DMS53 (cell line): Measurements from ENCODE around the gene FAM222B.

ENCODE experiments used
- DNase-seq: peaks from one replicate; lab custom pipeline; 2025; lab: John Stamatoyannopoulos, UW

The FAM222B gene

GRCh38 chr17:28774206-28774605 is 68.4 kb downstream of the FAM222B start:
- DNase-seq = no peak

- no peak for DNase-seq
Observed at GRCh38 chr17:28773736-28774135, 68.9 kb downstream of the FAM222B start.

- no peak for DNase-seq
Observed at GRCh38 chr17:28765038-28765437, 77.6 kb downstream of the FAM222B start.

- peak; percentile 80 for DNase-seq
Observed at GRCh38 chr17:28763804-28764266, 78.8 kb downstream of the FAM222B start.

- no peak for DNase-seq
Observed at GRCh38 chr17:28763137-28763799, 79.3 kb downstream of the FAM222B start.

- peak; percentile 48 for DNase-seq
Observed at GRCh38 chr17:28760601-28761562, 81.7 kb downstream of the FAM222B start.

GRCh38 chr17:28759256-28759865 is 83.2 kb downstream of the FAM222B start:
- no peak for DNase-seq

- DNase-seq = no peak
Observed at GRCh38 chr17:28758411-28759121, 84.0 kb downstream of the FAM222B start.

GRCh38 chr17:28756049-28756804 is 86.4 kb downstream of the FAM222B start:
- DNase-seq = no peak

- no peak for DNase-seq
Observed at GRCh38 chr17:28755486-28755885, 87.1 kb downstream of the FAM222B start.

GRCh38 chr17:28751600-28752366 is 90.8 kb downstream of the FAM222B start:
- no peak for DNase-seq

GRCh38 chr17:28750178-28751047 is 92.2 kb downstream of the FAM222B start:
- DNase-seq = peak; percentile 94

GRCh38 chr17:28749516-28750177 is 92.9 kb downstream of the FAM222B start:
- no peak for DNase-seq

GRCh38 chr17:28748852-28749515 is 93.6 kb downstream of the FAM222B start:
- no peak for DNase-seq

- no peak for DNase-seq
Observed at GRCh38 chr17:28747801-28748750, 94.5 kb downstream of the FAM222B start.

GRCh38 chr17:28747051-28747691 is 95.4 kb downstream of the FAM222B start:
- peak; percentile 88 for DNase-seq

- peak; percentile 88 for DNase-seq
Observed at GRCh38 chr17:28746611-28747050, 96.0 kb downstream of the FAM222B start.
